Measurements from ENCODE around the gene CD226. TPM values are rescaled to one million over a fixed set of nuclear protein-coding genes. Genes with fewer than 3 reads are reported as not detected.

CD226 gene
- total RNA-seq: under 0.01 and 0.10 TPM in 2 replicates

DNA sequence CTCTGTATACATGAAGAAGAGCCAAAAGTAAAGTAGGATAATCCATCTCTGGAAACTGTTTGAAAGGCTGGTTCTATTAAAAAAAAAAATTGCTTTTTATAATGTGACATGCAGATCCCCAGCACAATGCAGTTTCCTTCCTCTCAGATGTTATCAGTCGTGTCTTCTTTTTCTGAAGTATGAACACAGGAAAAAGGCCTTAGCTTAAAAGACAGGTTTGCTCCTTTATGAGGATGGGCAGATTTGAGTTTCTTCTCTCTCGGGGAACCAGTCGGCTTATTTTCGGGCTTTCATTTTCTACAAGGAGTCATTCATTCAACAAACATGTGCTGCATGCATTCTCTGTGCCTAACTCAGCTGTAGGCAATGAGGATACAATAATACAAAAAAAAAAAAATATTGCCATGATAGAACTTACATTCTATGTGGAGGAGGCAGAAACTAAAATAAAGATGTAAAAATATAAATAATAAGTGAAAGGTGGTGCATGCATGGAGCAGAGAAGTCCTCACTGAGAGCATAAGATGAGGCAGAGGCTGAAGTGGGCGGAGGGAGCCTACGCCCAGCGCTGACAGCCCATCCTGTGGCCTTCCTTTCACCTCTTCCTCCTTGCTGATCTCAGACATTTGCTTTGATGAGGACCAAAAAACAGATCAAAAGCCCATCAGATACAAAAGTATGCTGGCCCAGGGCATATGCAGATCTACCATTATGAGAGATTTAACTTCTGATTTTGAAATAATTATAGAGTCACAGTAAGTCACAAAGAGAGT is at the start of gene CD226:
Gene CD226 (minus strand): TSS at position 513 of the 773 bp plus-strand sequence. CDS start 467 bp downstream, at position 46.

